IMR-90 (cell line): ENCODE measurements around the gene C7orf33. TPM values are rescaled to one million over a fixed set of nuclear protein-coding genes. Genes with fewer than 3 reads are reported as not detected.

Experiments used
- ATAC-seq: fragments of 200-7000 bp; cut with Tn5 transposase; 2 replicates; pipeline ENCODE4 v1.9.1; 2020; ENCODE audit warnings: low read depth, mild to moderate bottlenecking, moderate library complexity
- BruUV-seq: library from RNA; stranded (reverse); fragments of 400-500 nt; replicated peaks from 2 replicates; lab custom pipeline; 2021; lab: Mats Ljungman, UMichigan
- CTCF ChIA-PET: fragments of 300-600 bp; formaldehyde crosslinking; extraction: SDS; loops from one replicate; lab custom pipeline; 2021; ENCODE audit warnings: antibody characterized with exemption; lab: Yijun Ruan, JAX
- POLR2A ChIA-PET: fragments of 300-600 bp; sonication (Branson Sonifier 250); formaldehyde crosslinking; loops from one replicate; lab custom pipeline; 2022; ENCODE audit warnings: antibody characterized with exemption; ENCODE audit not compliant: unreplicated experiment; lab: Charles Lee
- DNase-seq: peaks from one replicate; pipeline ENCODE4 v3.0.0; 2013
- H2AFZ ChIP-seq: replicated peaks from 2 replicates; pipeline ENCODE3; 2013; ENCODE audit warnings: low read length, mild to moderate bottlenecking; ENCODE audit not compliant: poor library complexity
- H2AK5ac ChIP-seq: 2 replicates; pipeline ENCODE4 v1.6.1; 2013; ENCODE audit warnings: low read depth, low read length, inconsistent platforms
- H2AK9ac ChIP-seq: replicated peaks from 2 replicates; pipeline ENCODE3; 2013; ENCODE audit warnings: mild to moderate bottlenecking, low read depth, low read length, moderate library complexity; ENCODE audit not compliant: poor library complexity
- H2BK120ac ChIP-seq: 2 replicates; pipeline ENCODE4 v1.6.1; 2013; ENCODE audit warnings: low read depth, low read length, inconsistent platforms
- H2BK15ac ChIP-seq: 3 replicates; pipeline ENCODE4 v1.6.1; 2013; ENCODE audit warnings: low read depth, low read length, inconsistent platforms
- H2BK20ac ChIP-seq: 2 replicates; pipeline ENCODE4 v1.6.1; 2013; ENCODE audit warnings: low read depth, mild to moderate bottlenecking, inconsistent platforms, low read length, moderate library complexity
- H2BK5ac ChIP-seq: 2 replicates; pipeline ENCODE4 v1.6.1; 2013; ENCODE audit warnings: mild to moderate bottlenecking, low read depth, low read length, inconsistent platforms; ENCODE audit not compliant: poor library complexity, severe bottlenecking
- H3K14ac ChIP-seq: replicated peaks from 2 replicates; pipeline ENCODE4 v1.6.1; 2013; ENCODE audit warnings: low read depth, low read length, inconsistent platforms
- H3K18ac ChIP-seq: 2 replicates; pipeline ENCODE4 v1.6.1; 2013; ENCODE audit warnings: low read depth, low read length, control low read depth
- H3K23ac ChIP-seq: 2 replicates; pipeline ENCODE4 v1.6.1; 2013; ENCODE audit warnings: low read depth, low read length, inconsistent platforms
- H3K27ac ChIP-seq: 2 replicates; pipeline ENCODE4 v1.5.1; 2013; ENCODE audit warnings: mild to moderate bottlenecking, control low read depth, low read length; ENCODE audit not compliant: insufficient read depth
- H3K27me3 ChIP-seq: 2 replicates; pipeline ENCODE4 v1.6.1; 2013; ENCODE audit warnings: low read length; ENCODE audit not compliant: control insufficient read depth, insufficient read depth
- H3K36me3 ChIP-seq: 2 replicates; pipeline ENCODE4 v1.6.1; 2013; ENCODE audit warnings: low read length, mixed read lengths; ENCODE audit not compliant: control insufficient read depth, insufficient read depth
- H3K4ac ChIP-seq: 2 replicates; pipeline ENCODE4 v1.6.1; 2013; ENCODE audit warnings: low read depth, low read length, inconsistent platforms
- H3K4me1 ChIP-seq: 2 replicates; pipeline ENCODE4 v1.6.1; 2013; ENCODE audit warnings: low read length, mixed read lengths; ENCODE audit not compliant: control insufficient read depth, insufficient read depth
- H3K4me2 ChIP-seq: 2 replicates; pipeline ENCODE4 v1.6.1; 2013; ENCODE audit warnings: low read depth, mild to moderate bottlenecking, control low read depth, low read length, moderate library complexity
- H3K4me3 ChIP-seq: 2 replicates; pipeline ENCODE4 v1.5.1; 2013; ENCODE audit warnings: low read depth, mild to moderate bottlenecking, control low read depth, low read length, moderate library complexity; ENCODE audit not compliant: insufficient read depth
- H3K56ac ChIP-seq: 2 replicates; pipeline ENCODE4 v1.6.1; 2013; ENCODE audit warnings: low read length, inconsistent platforms; ENCODE audit not compliant: insufficient read depth; ENCODE audit errors: extremely low read depth
- H3K79me1 ChIP-seq, 2 experiments: 2 replicates each; pipeline ENCODE4 v1.6.1; 2013; ENCODE audit warnings: low read length in 2 of 2, inconsistent platforms in 1 of 2, low read depth in 1 of 2
- H3K9ac ChIP-seq: 2 replicates; pipeline ENCODE4 v1.6.1; 2013; ENCODE audit warnings: low read depth, low read length, control low read depth
- H3K9me1 ChIP-seq: 2 replicates; pipeline ENCODE4 v1.6.1; 2013; ENCODE audit warnings: low read length, inconsistent platforms; ENCODE audit not compliant: insufficient read depth
- H3K9me3 ChIP-seq: 2 replicates; pipeline ENCODE4 v1.6.1; 2013; ENCODE audit warnings: low read length; ENCODE audit not compliant: control insufficient read depth, insufficient read depth
- H4K20me1 ChIP-seq: 2 replicates; pipeline ENCODE4 v1.6.1; 2013; ENCODE audit warnings: low read length, inconsistent platforms; ENCODE audit not compliant: insufficient read depth
- H4K5ac ChIP-seq: 2 replicates; pipeline ENCODE4 v1.6.1; 2013; ENCODE audit warnings: mild to moderate bottlenecking, low read depth, low read length, control low read depth
- H4K8ac ChIP-seq, 2 experiments: 2 replicates each; pipeline ENCODE4 v1.6.1; 2013; ENCODE audit warnings: low read depth in 2 of 2, low read length in 2 of 2, control low read depth in 1 of 2, inconsistent platforms in 1 of 2
- H4K91ac ChIP-seq: 2 replicates; pipeline ENCODE4 v1.6.1; 2013; ENCODE audit warnings: low read depth, low read length, inconsistent platforms; ENCODE audit not compliant: insufficient read depth
- CEBPB ChIP-seq: IDR thresholded peaks from 2 replicates; pipeline ENCODE4 v1.6.1; 2012; ENCODE audit warnings: low read depth, low read length, improper control_type of control experiment
- MXI1 ChIP-seq: IDR thresholded peaks from 2 replicates; pipeline ENCODE4 v1.6.1; 2012; ENCODE audit warnings: low read depth, mild to moderate bottlenecking, low read length, moderate library complexity, borderline replicate concordance
- POLR2A ChIP-seq: IDR thresholded peaks from 2 replicates; pipeline ENCODE4 v1.6.1; 2012; ENCODE audit warnings: mild to moderate bottlenecking, low read depth, low read length
- RFX5 ChIP-seq: IDR thresholded peaks from 2 replicates; pipeline ENCODE4 v1.8.0; 2012; ENCODE audit warnings: low read depth, mild to moderate bottlenecking, low read length, moderate library complexity
- SMC3 ChIP-seq: fragments of 150-350 bp; IDR thresholded peaks from 2 replicates; pipeline ENCODE4 v1.6.1; 2016; ENCODE audit warnings: low read depth, mild to moderate bottlenecking, antibody characterized with exemption, low read length, moderate library complexity
- WGBS, 2 experiments: methylation state at CpG; one replicate each; pipeline versions ENCODE4 v1.1.5 to v1.1.7; 2013; ENCODE audit warnings: missing lambda C conversion rate in 2 of 2; ENCODE audit not compliant: insufficient read length in 1 of 2; ENCODE audit errors: extremely low coverage in 2 of 2; 5-methylcytosine and 5-hydroxymethylcytosine counted together
- dilution Hi-C: fragments of 300-500 bp; cut with HindIII; formaldehyde crosslinking; loops from one replicate; pipeline ENCODE4 v1.14.3; 2018; ENCODE audit warnings: low sequenced_read_pairs; ENCODE audit not compliant: unreplicated experiment
- in situ Hi-C: fragments of 300-500 bp; cut with MboI; formaldehyde crosslinking; loops from 3 replicates; pipeline ENCODE4 v1.14.3; 2019; ENCODE audit warnings: low sequenced_read_pairs, inconsistent platforms, mixed read lengths
- intact Hi-C: fragments of 100-400 bp; cut with micrococcal nuclease; formaldehyde crosslinking; loops from 2 replicates; pipeline ENCODE4 v1.10.0; 2022
- polyA plus RNA-seq, 3 experiments: library from polyadenylated mRNA; depleted of rRNA; stranded (reverse); fragments of >200 nt; gene quantifications; 2 replicates each; pipeline ENCODE4 v1.2.3, GENCODE V29; 2012; ENCODE audit warnings: low replicate concordance in 1 of 3
- total RNA-seq: library from RNA; depleted of rRNA; stranded (reverse); fragments of >200 nt; gene quantifications from 2 replicates; pipeline ENCODE4 v1.2.3, GENCODE V29; 2012

Gene C7orf33
- total and polyA plus RNA-seq, 2 of the 4 experiments (the other 2 are of a cell fraction), result not detected

GRCh38 chr7:148585399-148585798 is 5.2 kb upstream of the C7orf33 start:
- Histone ChIP-seq H3K4me2 (no peak overlapping the region), H3K9me1 (no peaks in the 10 kb centered on the region), H3K56ac (no peak overlapping the region), H3K18ac (no peak overlapping the region), H3K36me3 (no peaks in the 10 kb centered on the region), H3K79me1 (no peaks in the 10 kb centered on the region), H2BK5ac (no peak overlapping the region), H3K27ac (no peak overlapping the region), H3K9me3 (no peaks in the 10 kb centered on the region), H2BK15ac (no peak overlapping the region), H2AFZ (no peak overlapping the region), H4K91ac (no peak overlapping the region), H4K5ac (no peak overlapping the region), H3K27me3 (peaks cover 7% of the 10 kb centered on the region), H2AK5ac (no peak overlapping the region), H3K23ac (no peak overlapping the region), H3K4ac (no peak overlapping the region), H3K9ac (no peak overlapping the region), H2BK20ac (no peak overlapping the region), H3K14ac (no peak overlapping the region), H3K4me1 (no peaks in the 10 kb centered on the region), H2AK9ac (no peak overlapping the region), H2BK120ac (no peak overlapping the region), H3K4me3 (no peak overlapping the region), H4K20me1 (no peaks in the 10 kb centered on the region), H4K8ac (no peak overlapping the region)
- ChIA-PET POLR2A (no interaction called here), CTCF (interaction anchor here (1.1 to 2.1 kb wide), 2 partner anchors 10 to 378 kb away, joined by 5 to 12 read pairs; no protein-coding TSS in a partner anchor)
- no peak for TF ChIP-seq CEBPB
- no peak for TF ChIP-seq RFX5
- TF ChIP-seq MXI1, result no peak
- no peak for TF ChIP-seq POLR2A
- no peak for TF ChIP-seq SMC3
- DNase-seq (no peak), ATAC-seq (no peak)
- intact Hi-C loops, result no loop called here
- no TSS peak for BruUV-seq
- in situ Hi-C loops, result no loop called here
- dilution Hi-C loops, result no loop called here
- 80% methylated on average over 5 of the region's 7 CpGs; no CpG with 5 or more reads in 1 of the 2 experiments for WGBS, 2 experiments
